IPS-18a (cell line): ENCODE results near the gene MYMX.
"Not testable (repeated sequence)": the region's sequence is repeated elsewhere in the genome, so short reads cannot be mapped to it uniquely, and the experiment has no call there.

Experiments
- H3K27ac ChIP-seq: one replicate; pipeline ENCODE4 v1.5.1; 2013; ENCODE audit warnings: low read length
- H3K27me3 ChIP-seq: one replicate; pipeline ENCODE4 v1.6.1; 2013; ENCODE audit warnings: mild to moderate bottlenecking, low read length; ENCODE audit not compliant: control insufficient read depth, insufficient read depth
- H3K36me3 ChIP-seq: one replicate; pipeline ENCODE4 v1.6.1; 2013; ENCODE audit warnings: low read depth, low read length; ENCODE audit not compliant: control insufficient read depth
- H3K4me1 ChIP-seq: one replicate; pipeline ENCODE4 v1.6.1; 2013; ENCODE audit warnings: low read depth, low read length; ENCODE audit not compliant: control insufficient read depth
- H3K4me3 ChIP-seq: one replicate; pipeline ENCODE4 v1.5.1; 2013; ENCODE audit warnings: low read length
- H3K9ac ChIP-seq: one replicate; pipeline ENCODE4 v1.6.1; 2013; ENCODE audit warnings: mild to moderate bottlenecking, low read length, moderate library complexity
- H3K9me3 ChIP-seq: one replicate; pipeline ENCODE4 v1.6.1; 2013; ENCODE audit warnings: low read depth, low read length; ENCODE audit not compliant: control insufficient read depth

The MYMX gene

GRCh38 chr6:44179072-44179536 is 37.6 kb upstream of the MYMX start:
- Histone ChIP-seq H3K27ac (no peak overlapping the region), H3K4me3 (no peak overlapping the region), H3K9me3 (no peaks in the 10 kb centered on the region), H3K9ac (no peak overlapping the region), H3K27me3 (no peaks in the 10 kb centered on the region), H3K36me3 (no peaks in the 10 kb centered on the region), H3K4me1 (no peaks in the 10 kb centered on the region)

- H3K27me3 ChIP-seq, result no peaks in the 10 kb centered on the region
- no peaks in the 10 kb centered on the region for H3K36me3 ChIP-seq
- H3K4me1 ChIP-seq, result no peaks in the 10 kb centered on the region
- no peak overlapping the region for H3K4me3 ChIP-seq
- H3K27ac ChIP-seq, result no peak overlapping the region
- no peak overlapping the region for H3K9ac ChIP-seq
- H3K9me3 ChIP-seq, result no peaks in the 10 kb centered on the region
Measured at GRCh38 chr6:44179648-44180047, 37.1 kb upstream of the MYMX start.

GRCh38 chr6:44180406-44180805 is 36.3 kb upstream of the MYMX start:
- H3K9me3 ChIP-seq, result no peaks in the 10 kb centered on the region

GRCh38 chr6:44180886-44181285 is 35.8 kb upstream of the MYMX start:
- Histone ChIP-seq H3K27me3 (no peaks in the 10 kb centered on the region), H3K9ac (no peak overlapping the region), H3K9me3 (no peaks in the 10 kb centered on the region), H3K4me1 (peaks cover 12% of the 10 kb centered on the region), H3K27ac (no peak overlapping the region), H3K36me3 (no peaks in the 10 kb centered on the region), H3K4me3 (no peak overlapping the region)

More at GRCh38 chr6:44180406-44180805, 36.3 kb upstream of the MYMX start:
- H3K27ac ChIP-seq, result no peak overlapping the region
- no peaks in the 10 kb centered on the region for H3K27me3 ChIP-seq
- H3K4me3 ChIP-seq, result no peak overlapping the region
- H3K36me3 ChIP-seq, result no peaks in the 10 kb centered on the region
- peaks cover 8% of the 10 kb centered on the region for H3K4me1 ChIP-seq
- no peak overlapping the region for H3K9ac ChIP-seq

GRCh38 chr6:44181784-44182183 is 34.9 kb upstream of the MYMX start:
- H3K4me3 ChIP-seq, H3K9me3 ChIP-seq, H3K9ac ChIP-seq, H3K27me3 ChIP-seq, H3K27ac ChIP-seq, H3K36me3 ChIP-seq: not testable (repeated sequence)
- H3K4me1 ChIP-seq, result peaks cover 14% of the 10 kb centered on the region

GRCh38 chr6:44182911-44183390 is 33.8 kb upstream of the MYMX start:
- Histone ChIP-seq H3K27me3 (no peaks in the 10 kb centered on the region), H3K36me3 (no peaks in the 10 kb centered on the region), H3K4me1 (peaks cover 14% of the 10 kb centered on the region), H3K4me3 (no peak overlapping the region), H3K9ac (no peak overlapping the region), H3K9me3 (no peaks in the 10 kb centered on the region), H3K27ac (no peak overlapping the region)

GRCh38 chr6:44183783-44184182 is 32.9 kb upstream of the MYMX start:
- H3K27ac ChIP-seq, result no peak overlapping the region
- H3K4me1 ChIP-seq, result peaks cover 14% of the 10 kb centered on the region
- H3K36me3 ChIP-seq, result no peaks in the 10 kb centered on the region
- H3K9me3 ChIP-seq, result no peaks in the 10 kb centered on the region
- H3K27me3 ChIP-seq, result no peaks in the 10 kb centered on the region
- no peak overlapping the region for H3K9ac ChIP-seq
- H3K4me3 ChIP-seq, result no peak overlapping the region

- not testable (repeated sequence) for H3K27ac ChIP-seq, H3K4me3 ChIP-seq, H3K36me3 ChIP-seq, H3K9ac ChIP-seq, H3K9me3 ChIP-seq, H3K27me3 ChIP-seq
- H3K4me1 ChIP-seq, result peaks cover 14% of the 10 kb centered on the region
Measured at GRCh38 chr6:44185356-44185755, 31.4 kb upstream of the MYMX start.

GRCh38 chr6:44185953-44186634 is 30.6 kb upstream of the MYMX start:
- peaks cover 14% of the 10 kb centered on the region for H3K4me1 ChIP-seq
- no peak overlapping the region for H3K9ac ChIP-seq
- H3K36me3 ChIP-seq, result no peaks in the 10 kb centered on the region
- H3K27ac ChIP-seq, result no peak overlapping the region
- no peaks in the 10 kb centered on the region for H3K9me3 ChIP-seq
- H3K4me3 ChIP-seq, result no peak overlapping the region
- H3K27me3 ChIP-seq, result no peaks in the 10 kb centered on the region

GRCh38 chr6:44186635-44187025 is 30.1 kb upstream of the MYMX start:
- Histone ChIP-seq H3K27me3 (no peaks in the 10 kb centered on the region), H3K27ac (no peak overlapping the region), H3K9ac (no peak overlapping the region), H3K4me1 (peaks cover 14% of the 10 kb centered on the region), H3K9me3 (no peaks in the 10 kb centered on the region), H3K4me3 (no peak overlapping the region), H3K36me3 (no peaks in the 10 kb centered on the region)

- no peaks in the 10 kb centered on the region for H3K9me3 ChIP-seq
- H3K4me1 ChIP-seq, result peaks cover 23% of the 10 kb centered on the region
- H3K4me3 ChIP-seq, result no peak overlapping the region
- no peak overlapping the region for H3K9ac ChIP-seq
- no peaks in the 10 kb centered on the region for H3K27me3 ChIP-seq
- no peaks in the 10 kb centered on the region for H3K36me3 ChIP-seq
- no peak overlapping the region for H3K27ac ChIP-seq
Measured at GRCh38 chr6:44188819-44189218, 27.9 kb upstream of the MYMX start.

- no peaks in the 10 kb centered on the region for H3K27me3 ChIP-seq
- no peaks in the 10 kb centered on the region for H3K9me3 ChIP-seq
- no peak overlapping the region for H3K9ac ChIP-seq
- peaks cover 23% of the 10 kb centered on the region for H3K4me1 ChIP-seq
- H3K27ac ChIP-seq, result no peak overlapping the region
- no peak overlapping the region for H3K4me3 ChIP-seq
- H3K36me3 ChIP-seq, result no peaks in the 10 kb centered on the region
Measured at GRCh38 chr6:44189257-44189656, 27.5 kb upstream of the MYMX start.
